IPS DF 4.7 (cell line): ENCODE data around the gene KIF3B.
"Not testable (repeated sequence)": the region's sequence is repeated elsewhere in the genome, so short reads cannot be mapped to it uniquely, and the experiment has no call there.

Experiments
- DNase-seq: peaks from one replicate; pipeline ENCODE4 v3.0.0-alpha.2; 2013; ENCODE audit warnings: low spot score; ENCODE audit errors: extremely low read depth

The KIF3B gene

GRCh38 chr20:32382102-32382950 is 104.9 kb downstream of the KIF3B start:
- no peak for DNase-seq

- DNase-seq: not testable (repeated sequence)
Observed at GRCh38 chr20:32383441-32383840, 106.0 kb downstream of the KIF3B start.
